Measurements from ENCODE around the gene IKZF4.
"Not testable (repeated sequence)": the region's sequence is repeated elsewhere in the genome, so short reads cannot be mapped to it uniquely, and the experiment has no call there.

The IKZF4 gene

GRCh38 chr12:55984861-55985260 lies 36.0 kb upstream of the IKZF4 start:
- no peaks in the 10 kb centered on the region for H3K27me3 Mint-ChIP-seq (ENCODE audit: low read depth, poor library complexity)
- no peak for DNase-seq
- no peak for TF ChIP-seq CTCF (IDR thresholded peaks at IDR 0.05)
- peaks cover 78% of the 10 kb centered on the region for H3K36me3 Mint-ChIP-seq (ENCODE audit: low read depth)
- peaks cover 6% of the 10 kb centered on the region for H3K4me1 Mint-ChIP-seq
- no peak overlapping the region for H3K27ac Mint-ChIP-seq
- no peak overlapping the region for H3K4me3 Mint-ChIP-seq
- no peaks in the 10 kb centered on the region for H3K9me3 Mint-ChIP-seq

- Mint-ChIP-seq H3K4me3 (no peak overlapping the region), H3K36me3 (ENCODE audit: low read depth) (peaks cover 78% of the 10 kb centered on the region), H3K27ac (peak overlapping the region; percentile 85), H3K4me1 (peaks cover 6% of the 10 kb centered on the region), H3K9me3 (no peaks in the 10 kb centered on the region), H3K27me3 (ENCODE audit: low read depth, poor library complexity) (no peaks in the 10 kb centered on the region)
- DNase-seq = no peak
- no peak for TF ChIP-seq CTCF (IDR thresholded peaks at IDR 0.05)
These were observed 35.5 kb upstream of the IKZF4 start for GRCh38 chr12:55985341-55985740.

- H3K4me3 Mint-ChIP-seq, H3K4me1 Mint-ChIP-seq: not testable (repeated sequence)
- peaks cover 78% of the 10 kb centered on the region for H3K36me3 Mint-ChIP-seq (ENCODE audit: low read depth)
These were observed 34.9 kb upstream of the IKZF4 start for GRCh38 chr12:55985976-55986375.

GRCh38 chr12:55991110-55991509 lies 29.7 kb upstream of the IKZF4 start:
- H3K4me1 Mint-ChIP-seq = peaks cover under 1% of the 10 kb centered on the region
- DNase-seq = no peak
- H3K27me3 Mint-ChIP-seq (ENCODE audit: low read depth, poor library complexity) = no peaks in the 10 kb centered on the region
- H3K36me3 Mint-ChIP-seq (ENCODE audit: low read depth) = peaks cover 70% of the 10 kb centered on the region
- no peak overlapping the region for H3K4me3 Mint-ChIP-seq
- no peak for TF ChIP-seq CTCF (IDR thresholded peaks at IDR 0.05)
- H3K27ac Mint-ChIP-seq = no peak overlapping the region
- no peaks in the 10 kb centered on the region for H3K9me3 Mint-ChIP-seq

More at GRCh38 chr12:55985976-55986375, 34.9 kb upstream of the IKZF4 start:
- not testable (repeated sequence) for H3K27me3 Mint-ChIP-seq (ENCODE audit: low read depth, poor library complexity); H3K9me3 Mint-ChIP-seq; DNase-seq
- H3K27ac Mint-ChIP-seq = peak overlapping the region; percentile 85

- Mint-ChIP-seq H3K27me3 (ENCODE audit: low read depth, poor library complexity) (no peaks in the 10 kb centered on the region), H3K4me1 (peaks cover 15% of the 10 kb centered on the region), H3K36me3 (ENCODE audit: low read depth) (peaks cover 53% of the 10 kb centered on the region), H3K27ac (peak overlapping the region; percentile 15), H3K4me3 (no peak overlapping the region), H3K9me3 (no peaks in the 10 kb centered on the region)
- TF ChIP-seq CTCF (IDR thresholded peaks at IDR 0.05) = no peak
- DNase-seq = no peak
These were observed 27.5 kb upstream of the IKZF4 start for GRCh38 chr12:55993230-55993853.

- DNase-seq = no peak
- Mint-ChIP-seq H3K9me3 (no peaks in the 10 kb centered on the region), H3K27me3 (ENCODE audit: low read depth, poor library complexity) (no peaks in the 10 kb centered on the region), H3K27ac (peak overlapping the region; percentile 61), H3K4me3 (no peak overlapping the region), H3K4me1 (peaks cover 26% of the 10 kb centered on the region), H3K36me3 (ENCODE audit: low read depth) (peaks cover 45% of the 10 kb centered on the region)
- TF ChIP-seq CTCF (IDR thresholded peaks at IDR 0.05) = no peak
These were observed 25.5 kb upstream of the IKZF4 start for GRCh38 chr12:55995366-55995765.
